ENCODE measurements around the gene TAS2R41. TPM values are rescaled to one million over a fixed set of nuclear protein-coding genes. Genes with fewer than 3 reads are reported as not detected.

The TAS2R41 gene
- polyA plus RNA-seq, 6 donors from 2014 or later: not detected

DNA sequence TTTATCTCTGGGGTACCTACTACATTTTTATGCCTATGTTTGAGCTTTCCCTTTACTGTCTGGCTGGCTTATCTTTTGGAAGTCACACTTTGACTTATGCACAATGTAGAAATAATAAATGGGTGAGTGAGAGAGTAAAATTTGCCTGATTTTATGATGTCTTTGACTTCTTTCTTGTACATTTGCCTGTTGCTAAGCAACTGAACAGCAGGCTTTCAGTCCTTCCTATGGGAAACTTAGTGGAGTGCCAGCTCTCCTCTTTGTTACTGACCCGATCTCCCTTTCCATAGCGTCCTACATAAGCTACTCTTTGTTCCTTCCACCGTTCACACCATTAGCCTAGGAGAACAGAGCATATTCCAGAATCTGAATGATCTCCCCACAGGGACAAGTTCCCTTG lies 30.2 kb upstream of the TAS2R41 start:
- ATAC-seq (ENCODE audit: low read depth in 2 of 2): no peak

GRCh38 chr7:143448429-143448828 lies 29.2 kb upstream of the TAS2R41 start:
- Mint-ChIP-seq H3K27ac (no peak overlapping the region), H3K27me3 (peaks cover 0 to 8% (median 6%) of the 10 kb centered on the region in 3 donors), H3K36me3 (no peaks in the 10 kb centered on the region), H3K9me3 (no peaks in the 10 kb centered on the region), H3K4me1 (no peaks in the 10 kb centered on the region), H3K4me3 (no peak overlapping the region)
- no peak for DNase-seq
- no peak for ATAC-seq (ENCODE audit: low read depth in 2 of 2)

More for the DNA sequence above, 30.2 kb upstream of the TAS2R41 start:
- Mint-ChIP-seq H3K36me3 (no peaks in the 10 kb centered on the region), H3K27ac (no peak overlapping the region), H3K4me1 (no peaks in the 10 kb centered on the region), H3K27me3 (peaks cover 0 to 6% (median under 1%) of the 10 kb centered on the region in 3 donors), H3K9me3 (no peaks in the 10 kb centered on the region), H3K4me3 (no peak overlapping the region)
- no peak for DNase-seq

DNA sequence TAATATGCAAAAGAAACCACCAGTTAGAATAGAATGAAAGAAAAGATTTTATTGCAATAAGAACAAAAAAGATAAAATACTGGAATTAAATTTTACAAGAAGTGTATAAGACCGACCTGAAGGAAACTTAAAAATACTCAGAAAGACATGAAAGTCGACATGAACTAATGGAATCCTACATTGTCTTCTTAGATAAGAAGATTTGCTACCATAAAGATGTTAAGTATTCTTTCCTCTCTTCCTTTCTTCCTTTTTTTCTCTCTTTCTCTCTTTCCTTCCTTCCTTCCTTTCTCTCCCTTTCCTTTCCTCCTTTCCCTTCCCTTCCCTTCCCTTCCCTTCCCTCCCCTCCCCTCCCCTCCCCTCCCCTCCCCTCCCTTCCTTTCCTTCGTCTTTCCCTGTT lies 27.9 kb upstream of the TAS2R41 start:
- Mint-ChIP-seq H3K9me3 (no peaks in the 10 kb centered on the region), H3K27me3 (peaks cover 0 to 8% (median 6%) of the 10 kb centered on the region in 3 donors), H3K4me3 (no peak overlapping the region), H3K36me3 (no peaks in the 10 kb centered on the region), H3K4me1 (no peaks in the 10 kb centered on the region), H3K27ac (no peak overlapping the region)
- no peak for DNase-seq
- ATAC-seq (ENCODE audit: low read depth in 2 of 2): no peak

GRCh38 chr7:143451122-143451521 lies 26.6 kb upstream of the TAS2R41 start:
- H3K4me3 Mint-ChIP-seq: no peak overlapping the region
- H3K27ac Mint-ChIP-seq: peak overlapping the region in 1 of 6 donors; percentile 24
- H3K27me3 Mint-ChIP-seq: peaks cover 0 to 8% (median 6%) of the 10 kb centered on the region in 3 donors
- ATAC-seq (ENCODE audit: low read depth in 2 of 2) (no peak), DNase-seq (no peak)
- no peaks in the 10 kb centered on the region for H3K4me1 Mint-ChIP-seq
- H3K36me3 Mint-ChIP-seq: no peaks in the 10 kb centered on the region
- no peaks in the 10 kb centered on the region for H3K9me3 Mint-ChIP-seq

- no peak for ATAC-seq (ENCODE audit: low read depth in 2 of 2)
- DNase-seq: no peak
- no peaks in the 10 kb centered on the region for H3K36me3 Mint-ChIP-seq
Observed at GRCh38 chr7:143451746-143452145, 25.9 kb upstream of the TAS2R41 start.

GRCh38 chr7:143452495-143452894 lies 25.2 kb upstream of the TAS2R41 start:
- no peak overlapping the region for H3K4me3 Mint-ChIP-seq
- ATAC-seq (ENCODE audit: low read depth in 2 of 2): no peak
- no peaks in the 10 kb centered on the region for H3K36me3 Mint-ChIP-seq
- no peaks in the 10 kb centered on the region for H3K9me3 Mint-ChIP-seq
- DNase-seq: no peak
- H3K27me3 Mint-ChIP-seq: peaks cover 0 to 8% (median 8%) of the 10 kb centered on the region in 3 donors
- H3K4me1 Mint-ChIP-seq: no peaks in the 10 kb centered on the region
- H3K27ac Mint-ChIP-seq: no peak overlapping the region

More at GRCh38 chr7:143451746-143452145, 25.9 kb upstream of the TAS2R41 start:
- no peak overlapping the region for H3K27ac Mint-ChIP-seq
- no peaks in the 10 kb centered on the region for H3K4me1 Mint-ChIP-seq
- H3K4me3 Mint-ChIP-seq: no peak overlapping the region
- H3K9me3 Mint-ChIP-seq: no peaks in the 10 kb centered on the region
- H3K27me3 Mint-ChIP-seq: peaks cover 0 to 8% (median 6%) of the 10 kb centered on the region in 3 donors

DNA sequence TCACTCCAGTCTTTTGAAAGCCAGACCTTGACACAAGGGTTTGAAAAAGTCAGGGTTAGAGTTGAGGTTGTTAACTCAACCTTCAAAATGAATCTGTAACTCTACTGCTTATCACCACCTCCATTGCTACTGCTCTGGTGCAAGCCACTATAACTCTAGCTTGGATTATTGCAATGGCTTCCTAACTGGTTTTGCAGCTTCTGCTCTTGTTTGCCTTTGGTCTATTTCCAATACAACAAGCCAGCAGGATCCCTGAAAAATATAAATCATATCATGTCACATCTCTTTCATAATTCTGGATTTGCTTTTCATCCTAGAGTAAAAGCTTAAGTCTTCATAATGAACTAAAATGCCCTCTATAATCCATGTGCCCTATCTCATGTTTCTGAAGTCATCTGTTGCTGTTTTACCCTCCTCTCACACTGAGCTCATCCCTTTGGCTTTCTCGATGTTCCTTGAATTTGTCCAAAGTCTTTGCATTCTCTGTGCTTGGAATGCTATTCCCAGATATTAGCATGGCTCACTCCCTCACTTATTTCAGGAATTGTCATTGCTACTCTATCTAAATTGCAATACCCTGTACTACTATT lies 23.5 kb upstream of the TAS2R41 start:
- Mint-ChIP-seq H3K4me1 (no peaks in the 10 kb centered on the region), H3K27me3 (peaks cover 8 to 13% (median 13%) of the 10 kb centered on the region in 3 donors), H3K27ac (peak overlapping the region in 1 of 6 donors; percentile 28), H3K36me3 (no peaks in the 10 kb centered on the region), H3K4me3 (no peak overlapping the region), H3K9me3 (no peaks in the 10 kb centered on the region)
- ATAC-seq (ENCODE audit: low read depth in 2 of 2) (no peak), DNase-seq (no peak)

DNA sequence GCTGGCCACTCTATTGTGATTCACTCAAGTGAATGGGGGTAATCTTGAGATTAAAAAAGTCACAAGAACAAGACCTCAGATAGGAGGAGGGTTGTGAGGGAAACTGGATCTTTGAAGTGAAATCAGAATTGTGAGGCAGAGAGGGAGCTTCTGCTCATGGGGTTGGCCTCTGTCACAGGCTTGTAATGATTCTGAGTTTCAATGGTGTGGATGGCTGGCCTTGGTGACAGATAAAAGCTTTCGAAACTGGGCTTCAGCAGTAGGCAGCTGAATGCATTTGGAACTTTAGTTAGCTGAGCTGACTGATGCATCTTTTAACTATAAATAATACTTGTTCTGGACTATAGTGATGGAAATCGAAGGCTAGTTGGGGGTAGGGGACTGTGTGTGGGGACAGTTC lies 22.2 kb upstream of the TAS2R41 start:
- H3K27ac Mint-ChIP-seq: no peak overlapping the region
- no peak overlapping the region for H3K4me3 Mint-ChIP-seq
- DNase-seq (no peak), ATAC-seq (ENCODE audit: low read depth in 2 of 2) (no peak)
- H3K36me3 Mint-ChIP-seq: no peaks in the 10 kb centered on the region
- peaks cover 8 to 13% (median 13%) of the 10 kb centered on the region in 3 donors for H3K27me3 Mint-ChIP-seq
- H3K9me3 Mint-ChIP-seq: peaks cover 0 to under 1% (median 0%) of the 10 kb centered on the region in 7 donors
- H3K4me1 Mint-ChIP-seq: no peaks in the 10 kb centered on the region

- no peak overlapping the region for H3K27ac Mint-ChIP-seq
- peaks cover 0 to 5% (median 0%) of the 10 kb centered on the region in 7 donors for H3K9me3 Mint-ChIP-seq
- H3K36me3 Mint-ChIP-seq: no peaks in the 10 kb centered on the region
- ATAC-seq (ENCODE audit: low read depth in 2 of 2) (no peak), DNase-seq (no peak)
- no peak overlapping the region for H3K4me3 Mint-ChIP-seq
- H3K27me3 Mint-ChIP-seq: peaks cover 8 to 13% (median 13%) of the 10 kb centered on the region in 3 donors
- no peaks in the 10 kb centered on the region for H3K4me1 Mint-ChIP-seq
Observed at GRCh38 chr7:143455942-143456341, 21.7 kb upstream of the TAS2R41 start.

GRCh38 chr7:143456992-143457793 lies 20.5 kb upstream of the TAS2R41 start:
- no peak for DNase-seq
- Mint-ChIP-seq H3K27ac (no peak overlapping the region), H3K9me3 (peaks cover 2 to 17% (median 6%) of the 10 kb centered on the region in 7 donors), H3K4me1 (no peaks in the 10 kb centered on the region), H3K27me3 (peaks cover 8 to 13% (median 13%) of the 10 kb centered on the region in 3 donors), H3K36me3 (no peaks in the 10 kb centered on the region), H3K4me3 (no peak overlapping the region)
- ATAC-seq (ENCODE audit: low read depth in 2 of 2): no peak

GRCh38 chr7:143458263-143458662 lies 19.4 kb upstream of the TAS2R41 start:
- Mint-ChIP-seq H3K9me3 (peaks cover 4 to 27% (median 9%) of the 10 kb centered on the region in 7 donors), H3K36me3 (no peaks in the 10 kb centered on the region), H3K4me3 (no peak overlapping the region), H3K4me1 (no peaks in the 10 kb centered on the region), H3K27ac (peak overlapping the region in 1 of 6 donors; percentile 31), H3K27me3 (peaks cover 5 to 8% (median 7%) of the 10 kb centered on the region in 3 donors)
- DNase-seq (no peak), ATAC-seq (ENCODE audit: low read depth in 2 of 2) (no peak)

DNA sequence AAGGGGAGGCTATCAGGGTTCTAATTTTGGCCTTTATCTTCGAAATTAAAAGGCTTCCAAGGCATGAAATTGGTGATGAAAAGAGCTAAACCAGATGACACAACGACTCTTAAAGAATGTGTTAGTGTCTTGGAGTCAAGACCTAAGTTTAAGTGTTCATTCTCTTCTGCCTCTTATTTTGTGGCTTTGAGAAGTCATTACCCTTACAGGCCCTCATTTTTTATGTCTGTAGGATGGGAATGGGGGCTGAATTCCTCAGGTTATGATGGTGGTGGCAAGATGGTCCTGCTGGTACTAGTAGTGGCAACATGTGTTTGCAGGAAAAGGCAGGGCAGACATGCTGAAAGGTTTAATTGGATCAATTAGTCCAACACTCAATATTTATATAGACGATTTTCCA lies 19.0 kb upstream of the TAS2R41 start:
- no peak for ATAC-seq (ENCODE audit: low read depth in 2 of 2)

GRCh38 chr7:143459359-143459758 lies 18.3 kb upstream of the TAS2R41 start:
- Mint-ChIP-seq H3K27ac (no peak overlapping the region), H3K27me3 (peaks cover 5 to 8% (median 7%) of the 10 kb centered on the region in 3 donors), H3K9me3 (peaks cover 4 to 27% (median 9%) of the 10 kb centered on the region in 7 donors), H3K4me1 (no peaks in the 10 kb centered on the region), H3K36me3 (no peaks in the 10 kb centered on the region), H3K4me3 (no peak overlapping the region)
- DNase-seq (no peak), ATAC-seq (ENCODE audit: low read depth in 2 of 2) (no peak)

More for the DNA sequence above, 19.0 kb upstream of the TAS2R41 start:
- Mint-ChIP-seq H3K9me3 (peaks cover 4 to 27% (median 9%) of the 10 kb centered on the region in 7 donors), H3K4me1 (no peaks in the 10 kb centered on the region), H3K4me3 (no peak overlapping the region), H3K27ac (no peak overlapping the region), H3K36me3 (no peaks in the 10 kb centered on the region), H3K27me3 (peaks cover 5 to 8% (median 7%) of the 10 kb centered on the region in 3 donors)
- no peak for DNase-seq

All from naive B cell (primary cell).